Keratinocyte (primary cell): ENCODE data around the gene COL9A2. TPM values are rescaled to one million over a fixed set of nuclear protein-coding genes. Genes with fewer than 3 reads are reported as not detected.

Experiments used
- DNase-seq: peaks from one replicate; pipeline ENCODE4 v3.0.0-alpha.2; 2011; ENCODE audit warnings: low read depth, missing footprints, low spot score
- FAIRE-seq: peaks from 2 replicates; lab custom pipeline; 2011; peaks lifted over from hg19 to GRCh38; lab: Jason Lieb, UNC
- H2AFZ ChIP-seq: 2 replicates; pipeline ENCODE4 v1.6.0; 2012; ENCODE audit warnings: low read length, control low read depth, inconsistent platforms; ENCODE audit not compliant: control insufficient read depth
- H3K27ac ChIP-seq: 2 replicates; pipeline ENCODE4 v1.5.1; 2011; ENCODE audit warnings: low read length; ENCODE audit not compliant: control insufficient read depth, insufficient read depth
- H3K27me3 ChIP-seq: 3 replicates; pipeline ENCODE4 v1.6.0; 2011; ENCODE audit warnings: low read length; ENCODE audit not compliant: control insufficient read depth, insufficient read depth; ENCODE audit errors: extremely low read depth
- H3K36me3 ChIP-seq, 2 experiments: 2 replicates in 1 of 2; 3 replicates in 1 of 2; pipeline ENCODE4 v1.5.1; 2011; ENCODE audit warnings: low read length in 2 of 2, mild to moderate bottlenecking in 1 of 2; ENCODE audit not compliant: control insufficient read depth in 2 of 2, insufficient read depth in 2 of 2; ENCODE audit errors: extremely low read depth in 1 of 2
- H3K4me1 ChIP-seq: 3 replicates; pipeline ENCODE4 v1.5.1; 2011; ENCODE audit warnings: low read length; ENCODE audit not compliant: control insufficient read depth, insufficient read depth; ENCODE audit errors: extremely low read depth
- H3K4me2 ChIP-seq: 3 replicates; pipeline ENCODE4 v1.6.0; 2011; ENCODE audit warnings: low read depth, low read length; ENCODE audit not compliant: control insufficient read depth, insufficient read depth; ENCODE audit errors: extremely low read depth
- H3K4me3 ChIP-seq, 3 experiments: fragments of 200-600 bp in 1 of 3; sonication (generic) in 1 of 3; 2 replicates in 2 of 3; 3 replicates in 1 of 3; pipeline ENCODE4 v1.5.1; 2011 to 2016; ENCODE audit warnings: low read length in 3 of 3, mild to moderate bottlenecking in 3 of 3, control low read depth in 2 of 3, inconsistent platforms in 1 of 3, low read depth in 1 of 3, mixed read lengths in 1 of 3, mixed run types in 1 of 3, moderate library complexity in 1 of 3; ENCODE audit not compliant: control insufficient read depth in 2 of 3, insufficient read depth in 2 of 3; ENCODE audit errors: extremely low read depth in 1 of 3
- H3K79me2 ChIP-seq: 2 replicates; pipeline ENCODE4 v1.6.0; 2012; ENCODE audit warnings: low read length; ENCODE audit not compliant: control insufficient read depth, insufficient read depth
- H3K9ac ChIP-seq: 3 replicates; pipeline ENCODE4 v1.6.0; 2011; ENCODE audit warnings: low read length; ENCODE audit not compliant: control insufficient read depth, insufficient read depth; ENCODE audit errors: extremely low read depth
- H3K9me1 ChIP-seq: 3 replicates; pipeline ENCODE4 v1.6.0; 2011; ENCODE audit warnings: low read length; ENCODE audit not compliant: control insufficient read depth, insufficient read depth; ENCODE audit errors: extremely low read depth
- H3K9me3 ChIP-seq: 2 replicates; pipeline ENCODE4 v1.5.1; 2012; ENCODE audit warnings: low read depth, low read length; ENCODE audit not compliant: control insufficient read depth
- H4K20me1 ChIP-seq: 3 replicates; pipeline ENCODE4 v1.6.0; 2011; ENCODE audit warnings: low read length; ENCODE audit not compliant: control insufficient read depth, insufficient read depth; ENCODE audit errors: extremely low read depth
- EZH2 ChIP-seq: IDR thresholded peaks from one replicate; pipeline ENCODE4 v1.6.1; 2012; ENCODE audit warnings: inconsistent platforms, mild to moderate bottlenecking, low read length, moderate library complexity
- dilution Hi-C: fragments of 300-500 bp; cut with MboI; formaldehyde crosslinking; loops from one replicate; pipeline ENCODE4 v1.7.0; 2020; ENCODE audit warnings: low sequenced_read_pairs; ENCODE audit not compliant: extremely low pct_ligation_motif_present
- polyA plus RNA-seq, 5 experiments: library from polyadenylated mRNA; depleted of rRNA in 3 of 5; stranded (reverse) in 3 of 5; stranded (forward) in 1 of 5; unstranded in 1 of 5; fragments of >200 nt; gene quantifications; 1 replicate in 1 of 5; 2 replicates in 3 of 5; 3 replicates in 1 of 5; pipeline versions ENCODE4 v1.2.1 to v1.2.3, GENCODE V29; 2011 to 2012; ENCODE audit warnings: missing spikeins in 2 of 5, low read depth in 1 of 5, low replicate concordance in 1 of 5
- TF ChIP-seq, protein P1 (sequence below), 3 experiments: IDR thresholded peaks in 1 of 3; conservative IDR thresholded peaks in 1 of 3; optimal IDR thresholded peaks in 1 of 3; 2 replicates in 2 of 3; 3 replicates in 1 of 3; pipeline versions ENCODE3 to v1.5.1; 2011; ENCODE audit warnings: low read length in 3 of 3, mild to moderate bottlenecking in 3 of 3, moderate library complexity in 2 of 3, control low read depth in 1 of 3, inconsistent platforms in 1 of 3; ENCODE audit not compliant: insufficient read depth in 2 of 3; ENCODE audit errors: extremely low read depth in 1 of 3

Gene COL9A2
- polyA plus RNA-seq, 1 donor (not counting 4 experiments of a cell fraction or from before 2014, with no cell fraction given): 1.6 TPM

DNA sequence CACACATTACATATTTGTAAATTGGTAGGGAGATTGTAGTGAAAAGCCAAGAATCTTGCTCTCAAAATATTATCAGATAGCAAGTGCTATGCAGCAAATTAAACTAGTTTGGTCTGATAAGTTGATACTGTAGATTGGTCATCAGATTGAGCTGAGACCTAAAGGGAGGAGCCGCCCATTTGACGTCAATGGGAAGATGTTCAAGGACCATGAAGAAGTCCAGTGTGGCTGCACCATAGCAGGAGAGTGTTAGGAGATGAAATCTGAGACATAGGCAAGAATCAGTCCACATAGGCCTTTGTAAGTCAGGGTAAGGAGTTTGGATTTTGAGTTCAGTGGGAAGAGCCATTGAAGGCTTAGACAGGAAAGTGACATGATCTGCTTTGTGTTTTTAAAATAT lies 42.8 kb downstream of the COL9A2 start:
- Histone ChIP-seq H3K9me1 (no peaks in the 10 kb centered on the region), H2AFZ (no peak overlapping the region), H3K79me2 (peaks cover 9% of the 10 kb centered on the region), H3K27ac (no peak overlapping the region), H3K9ac (no peak overlapping the region), H3K4me1 (peaks cover 8% of the 10 kb centered on the region), H4K20me1 (no peaks in the 10 kb centered on the region), H3K4me3 (no peak overlapping the region), H3K9me3 (no peaks in the 10 kb centered on the region), H3K4me2 (no peak overlapping the region), H3K27me3 (no peaks in the 10 kb centered on the region), H3K36me3 (peaks cover 12 to 23% of the 10 kb centered on the region in 2 experiments)
- DNase-seq: no peak
- TF ChIP-seq, protein P1, sequence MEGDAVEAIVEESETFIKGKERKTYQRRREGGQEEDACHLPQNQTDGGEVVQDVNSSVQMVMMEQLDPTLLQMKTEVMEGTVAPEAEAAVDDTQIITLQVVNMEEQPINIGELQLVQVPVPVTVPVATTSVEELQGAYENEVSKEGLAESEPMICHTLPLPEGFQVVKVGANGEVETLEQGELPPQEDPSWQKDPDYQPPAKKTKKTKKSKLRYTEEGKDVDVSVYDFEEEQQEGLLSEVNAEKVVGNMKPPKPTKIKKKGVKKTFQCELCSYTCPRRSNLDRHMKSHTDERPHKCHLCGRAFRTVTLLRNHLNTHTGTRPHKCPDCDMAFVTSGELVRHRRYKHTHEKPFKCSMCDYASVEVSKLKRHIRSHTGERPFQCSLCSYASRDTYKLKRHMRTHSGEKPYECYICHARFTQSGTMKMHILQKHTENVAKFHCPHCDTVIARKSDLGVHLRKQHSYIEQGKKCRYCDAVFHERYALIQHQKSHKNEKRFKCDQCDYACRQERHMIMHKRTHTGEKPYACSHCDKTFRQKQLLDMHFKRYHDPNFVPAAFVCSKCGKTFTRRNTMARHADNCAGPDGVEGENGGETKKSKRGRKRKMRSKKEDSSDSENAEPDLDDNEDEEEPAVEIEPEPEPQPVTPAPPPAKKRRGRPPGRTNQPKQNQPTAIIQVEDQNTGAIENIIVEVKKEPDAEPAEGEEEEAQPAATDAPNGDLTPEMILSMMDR (optimal IDR thresholded peaks at IDR 0.05 in 1 of 3, IDR thresholded peaks at IDR 0.05 in 1 of 3, conservative IDR thresholded peaks at IDR 0.05 in 1 of 3; ENCODE audit: extremely low read depth in 1 of 3, insufficient read depth in 2 of 3, low read length in 3 of 3): no peak
- TF ChIP-seq EZH2: no peak
- FAIRE-seq: no peak
- dilution Hi-C loops: no loop called here

DNA sequence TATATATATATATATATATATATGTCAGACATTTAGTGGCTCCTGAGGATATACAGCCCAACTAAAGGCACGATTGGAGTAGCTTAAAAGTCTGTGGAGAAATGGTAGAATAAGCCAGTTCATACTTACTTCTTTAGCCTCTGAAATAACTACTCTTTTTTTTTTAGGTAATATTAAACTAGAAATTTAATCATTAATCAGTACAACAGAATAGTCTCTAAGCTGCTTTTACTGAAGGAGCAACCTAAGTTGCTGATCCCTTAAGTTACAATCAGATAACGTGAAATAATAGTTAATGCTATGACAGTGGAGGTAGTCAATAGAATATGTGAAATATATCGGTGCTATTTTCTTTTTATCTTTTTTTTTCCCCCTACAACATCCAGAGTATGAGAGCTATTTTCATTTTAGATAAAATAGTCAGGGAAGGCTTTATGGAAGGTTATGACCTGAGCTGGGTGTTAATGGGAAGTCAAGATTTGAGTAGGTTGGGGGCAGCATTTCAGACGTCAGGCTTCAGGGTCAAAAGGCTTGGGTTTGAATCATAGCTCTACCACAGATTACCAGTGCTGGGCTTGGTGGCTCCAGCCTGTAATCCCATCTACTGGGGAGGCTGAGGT lies 43.4 kb downstream of the COL9A2 start:
- H2AFZ ChIP-seq: no peak overlapping the region
- peaks cover 12 to 23% of the 10 kb centered on the region in 2 experiments for H3K36me3 ChIP-seq
- dilution Hi-C loops: no loop called here
- no peaks in the 10 kb centered on the region for H4K20me1 ChIP-seq
- H3K4me2 ChIP-seq: no peak overlapping the region
- no peaks in the 10 kb centered on the region for H3K27me3 ChIP-seq
- TF ChIP-seq EZH2: no peak
- TF ChIP-seq, protein P1 (optimal IDR thresholded peaks at IDR 0.05 in 1 of 3, IDR thresholded peaks at IDR 0.05 in 1 of 3, conservative IDR thresholded peaks at IDR 0.05 in 1 of 3; ENCODE audit: extremely low read depth in 1 of 3, insufficient read depth in 2 of 3, low read length in 3 of 3): no peak
- no peak overlapping the region for H3K9ac ChIP-seq
- no peak overlapping the region for H3K27ac ChIP-seq
- H3K9me1 ChIP-seq: no peaks in the 10 kb centered on the region
- FAIRE-seq: no peak
- no peak for DNase-seq
- H3K9me3 ChIP-seq: no peaks in the 10 kb centered on the region
- no peak overlapping the region for H3K4me3 ChIP-seq
- H3K79me2 ChIP-seq: peaks cover 9% of the 10 kb centered on the region
- H3K4me1 ChIP-seq: peaks cover 8% of the 10 kb centered on the region
